OCI-LY7 (cell line): ENCODE measurements around the gene ERP29. TPM values are rescaled to one million over a fixed set of nuclear protein-coding genes. Genes with fewer than 3 reads are reported as not detected.

ENCODE experiments used
- BruUV-seq: library from RNA; stranded (reverse); fragments of 400-500 nt; replicated peaks from 2 replicates; lab custom pipeline; 2021; lab: Mats Ljungman, UMichigan
- CTCF ChIA-PET: fragments of 300-600 bp; sonication (Branson Sonifier 250); formaldehyde crosslinking; loops from one replicate; lab custom pipeline; 2022; ENCODE audit warnings: antibody characterized with exemption; ENCODE audit not compliant: unreplicated experiment; lab: Charles Lee
- POLR2A ChIA-PET: fragments of 300-600 bp; sonication (Branson Sonifier 250); formaldehyde crosslinking; loops from one replicate; lab custom pipeline; 2022; ENCODE audit warnings: antibody characterized with exemption; lab: Charles Lee
- DNase-seq: peaks from one replicate; pipeline ENCODE4 v3.0.0-alpha.2; 2015; ENCODE audit warnings: low spot score
- H2AFZ ChIP-seq: fragments of 200-600 bp; sonication (generic), shearing (Covaris generic); 2 replicates; pipeline ENCODE4 v1.6.1; 2014; ENCODE audit warnings: mild to moderate bottlenecking, antibody characterized with exemption, low read length, moderate library complexity
- H3K27ac ChIP-seq: fragments of 200-600 bp; sonication (generic); 2 replicates; pipeline ENCODE4 v1.5.1; 2014; ENCODE audit warnings: mixed run types, low read depth, mild to moderate bottlenecking, moderate library complexity, low read length, inconsistent platforms; ENCODE audit not compliant: poor library complexity, severe bottlenecking
- H3K36me3 ChIP-seq: fragments of 200-600 bp; sonication (generic); 2 replicates; pipeline ENCODE4 v1.6.1; 2014; ENCODE audit warnings: mild to moderate bottlenecking, antibody characterized with exemption, low read length, moderate library complexity, mixed read lengths; ENCODE audit not compliant: insufficient read depth
- H3K4me1 ChIP-seq: fragments of 200-600 bp; sonication (generic); 2 replicates; pipeline ENCODE4 v1.5.1; 2014; ENCODE audit warnings: mild to moderate bottlenecking, low read length; ENCODE audit not compliant: insufficient read depth, poor library complexity, severe bottlenecking
- H3K4me2 ChIP-seq: fragments of 200-600 bp; sonication (generic); 2 replicates; pipeline ENCODE4 v1.6.1; 2014; ENCODE audit warnings: mild to moderate bottlenecking, low read length
- H3K4me3 ChIP-seq: fragments of 200-600 bp; sonication (generic); 2 replicates; pipeline ENCODE4 v1.5.1; 2014; ENCODE audit warnings: mild to moderate bottlenecking, low read depth, low read length; ENCODE audit not compliant: poor library complexity, severe bottlenecking
- H3K79me2 ChIP-seq: fragments of 200-600 bp; sonication (generic); 2 replicates; pipeline ENCODE4 v1.6.1; 2016; ENCODE audit warnings: low read depth, mild to moderate bottlenecking, low read length, moderate library complexity, mixed read lengths; ENCODE audit not compliant: insufficient read depth
- H3K9me2 ChIP-seq: fragments of 200-600 bp; sonication (generic); 2 replicates; pipeline ENCODE4 v1.6.1; 2016; ENCODE audit warnings: mild to moderate bottlenecking, low read length, mixed read lengths; ENCODE audit not compliant: insufficient read depth
- H3K9me3 ChIP-seq: fragments of 200-600 bp; sonication (generic); 2 replicates; pipeline ENCODE4 v1.6.1; 2014; ENCODE audit warnings: mild to moderate bottlenecking, mixed run types, low read length, mixed read lengths
- H4K20me1 ChIP-seq: fragments of 200-600 bp; sonication (generic); 2 replicates; pipeline ENCODE4 v1.6.1; 2014; ENCODE audit warnings: mild to moderate bottlenecking, antibody characterized with exemption, low read length, moderate library complexity, mixed read lengths; ENCODE audit not compliant: insufficient read depth
- EZH2phosphoT487 ChIP-seq: fragments of 200-600 bp; sonication (generic); IDR thresholded peaks from 2 replicates; pipeline ENCODE4 v1.6.1; 2018; ENCODE audit warnings: low read depth, borderline replicate concordance, mild to moderate bottlenecking, mixed run types, antibody characterized with exemption, low read length, moderate library complexity, mixed read lengths
- intact Hi-C: fragments of 100-400 bp; cut with micrococcal nuclease; formaldehyde crosslinking; loops from one replicate; pipeline ENCODE4 v1.10.0; 2022; ENCODE audit not compliant: unreplicated experiment
- total RNA-seq, 2 experiments: library from RNA; depleted of rRNA in 1 of 2; stranded (reverse); fragments of >200 nt in 1 of 2; shearing (Covaris generic) in 1 of 2; gene quantifications; 2 replicates each; pipeline ENCODE4 v1.2.3, GENCODE V29; 2014 to 2022
- TF ChIP-seq, protein P1 (sequence below): fragments of 200-600 bp; sonication (generic); conservative IDR thresholded peaks from 2 replicates; pipeline ENCODE4 v1.5.1; 2014; ENCODE audit warnings: mild to moderate bottlenecking, antibody characterized with exemption, low read length, moderate library complexity, mixed read lengths

Gene ERP29
- total RNA-seq, 2 experiments from 2014 or later = 72.1 to 107 TPM

- Histone ChIP-seq H3K9me3 (no peaks in the 10 kb centered on the region), H3K9me2 (no peaks in the 10 kb centered on the region), H3K27ac (no peak overlapping the region), H3K4me2 (no peak overlapping the region), H3K79me2 (no peaks in the 10 kb centered on the region), H3K4me1 (no peaks in the 10 kb centered on the region), H2AFZ (no peak overlapping the region), H3K4me3 (no peak overlapping the region), H3K36me3 (no peaks in the 10 kb centered on the region), H4K20me1 (no peaks in the 10 kb centered on the region)
- DNase-seq = no peak
- intact Hi-C loops = no loop called here
- POLR2A ChIA-PET = no interaction called here
- CTCF ChIA-PET = no interaction called here
- BruUV-seq = no TSS peak
- no peak for TF ChIP-seq EZH2phosphoT487
- TF ChIP-seq, protein P1, sequence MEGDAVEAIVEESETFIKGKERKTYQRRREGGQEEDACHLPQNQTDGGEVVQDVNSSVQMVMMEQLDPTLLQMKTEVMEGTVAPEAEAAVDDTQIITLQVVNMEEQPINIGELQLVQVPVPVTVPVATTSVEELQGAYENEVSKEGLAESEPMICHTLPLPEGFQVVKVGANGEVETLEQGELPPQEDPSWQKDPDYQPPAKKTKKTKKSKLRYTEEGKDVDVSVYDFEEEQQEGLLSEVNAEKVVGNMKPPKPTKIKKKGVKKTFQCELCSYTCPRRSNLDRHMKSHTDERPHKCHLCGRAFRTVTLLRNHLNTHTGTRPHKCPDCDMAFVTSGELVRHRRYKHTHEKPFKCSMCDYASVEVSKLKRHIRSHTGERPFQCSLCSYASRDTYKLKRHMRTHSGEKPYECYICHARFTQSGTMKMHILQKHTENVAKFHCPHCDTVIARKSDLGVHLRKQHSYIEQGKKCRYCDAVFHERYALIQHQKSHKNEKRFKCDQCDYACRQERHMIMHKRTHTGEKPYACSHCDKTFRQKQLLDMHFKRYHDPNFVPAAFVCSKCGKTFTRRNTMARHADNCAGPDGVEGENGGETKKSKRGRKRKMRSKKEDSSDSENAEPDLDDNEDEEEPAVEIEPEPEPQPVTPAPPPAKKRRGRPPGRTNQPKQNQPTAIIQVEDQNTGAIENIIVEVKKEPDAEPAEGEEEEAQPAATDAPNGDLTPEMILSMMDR = no peak
Measured at GRCh38 chr12:111971800-111972199, 41.4 kb upstream of the ERP29 start.

DNA sequence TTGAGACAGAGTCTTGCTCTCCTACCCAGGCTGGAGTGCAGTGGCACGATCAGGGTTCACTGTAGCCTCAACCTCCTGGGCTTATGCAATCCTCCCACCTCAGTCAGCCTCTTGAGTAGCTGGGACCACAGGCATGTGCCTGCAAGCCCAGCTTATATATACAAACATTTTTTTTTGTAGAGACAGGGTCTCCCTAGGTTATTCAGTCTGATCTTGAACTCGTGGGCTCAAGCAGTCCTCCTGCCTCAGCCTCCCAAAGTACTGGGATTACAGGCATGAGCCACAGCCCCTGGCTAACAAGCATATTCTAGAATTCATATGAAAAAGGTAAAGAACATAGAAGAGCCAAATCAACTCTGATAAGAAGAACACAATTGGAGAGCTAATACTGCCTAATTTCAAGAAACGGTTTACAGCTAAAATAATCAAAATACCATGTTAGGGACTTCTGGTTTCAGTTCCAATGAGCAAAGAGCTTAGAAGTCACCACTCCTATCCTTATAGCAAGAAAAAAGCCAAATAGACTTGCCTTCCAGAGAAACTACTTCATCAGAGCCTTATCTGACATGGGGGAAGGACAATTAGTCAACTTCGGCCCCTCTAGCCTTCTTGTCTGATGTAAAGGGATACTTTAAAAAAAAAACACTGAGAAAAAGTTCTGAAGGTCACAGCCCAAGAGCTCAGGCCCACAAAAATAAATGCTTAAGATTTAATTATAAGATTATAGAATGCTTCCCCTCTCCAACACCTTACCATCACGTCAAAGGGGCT is 37.9 kb upstream of the ERP29 start:
- Histone ChIP-seq H3K4me1 (no peaks in the 10 kb centered on the region), H3K36me3 (no peaks in the 10 kb centered on the region), H3K79me2 (no peaks in the 10 kb centered on the region), H3K27ac (no peak overlapping the region), H3K9me2 (no peaks in the 10 kb centered on the region), H3K4me2 (no peak overlapping the region), H3K9me3 (no peaks in the 10 kb centered on the region), H2AFZ (no peak overlapping the region), H4K20me1 (no peaks in the 10 kb centered on the region), H3K4me3 (no peak overlapping the region)
- intact Hi-C loops = no loop called here
- no peak for TF ChIP-seq EZH2phosphoT487
- TF ChIP-seq, protein P1 = no peak
- BruUV-seq = no TSS peak
- ChIA-PET POLR2A (interaction anchor here (0.6 kb wide), 1 partner anchor 654 kb away, joined by 5 read pairs; no protein-coding TSS in a partner anchor), CTCF (no interaction called here)
- no peak for DNase-seq

DNA sequence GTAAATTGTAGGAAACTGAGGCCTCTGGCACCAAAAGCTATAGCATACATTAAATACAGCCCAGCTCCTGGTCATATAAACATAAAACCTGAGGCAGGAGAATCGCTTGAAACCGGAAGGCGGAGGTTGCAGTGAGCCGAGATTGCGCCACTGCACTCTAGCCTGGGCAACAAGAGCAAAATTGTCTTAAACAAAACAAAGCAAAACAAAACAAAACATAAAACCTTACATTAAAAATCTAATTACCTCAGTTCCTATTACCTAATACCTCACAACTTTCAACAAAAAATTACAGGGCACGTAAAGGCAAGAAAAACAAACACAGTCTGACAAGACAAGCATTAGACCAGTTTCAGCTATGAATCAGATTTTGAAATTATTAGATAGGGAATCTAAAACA is 36.9 kb upstream of the ERP29 start:
- no peaks in the 10 kb centered on the region for H4K20me1 ChIP-seq
- no peaks in the 10 kb centered on the region for H3K9me2 ChIP-seq
- no peak overlapping the region for H3K4me3 ChIP-seq
- no peaks in the 10 kb centered on the region for H3K4me1 ChIP-seq
- ChIA-PET CTCF (no interaction called here), POLR2A (no interaction called here)
- no peak for DNase-seq
- H3K79me2 ChIP-seq = no peaks in the 10 kb centered on the region
- TF ChIP-seq, protein P1 = no peak
- TF ChIP-seq EZH2phosphoT487 = no peak
- no peaks in the 10 kb centered on the region for H3K9me3 ChIP-seq
- no peak overlapping the region for H3K27ac ChIP-seq
- intact Hi-C loops = no loop called here
- H3K36me3 ChIP-seq = no peaks in the 10 kb centered on the region
- no peak overlapping the region for H2AFZ ChIP-seq
- no TSS peak for BruUV-seq
- H3K4me2 ChIP-seq = no peak overlapping the region
